OCI-LY1 (cell line): ENCODE data around the gene H1-8.

Experiments
- H2AFZ ChIP-seq: fragments of 200-600 bp; sonication (generic), shearing (Covaris generic); 2 replicates; pipeline ENCODE4 v1.6.0; 2014; ENCODE audit warnings: antibody characterized with exemption, mild to moderate bottlenecking, low read length
- H3F3A ChIP-seq: fragments of 200-600 bp; sonication (generic), shearing (Covaris generic); 2 replicates; pipeline ENCODE4 v1.6.0; 2014; ENCODE audit warnings: mild to moderate bottlenecking, antibody characterized with exemption, low read length, moderate library complexity; ENCODE audit not compliant: insufficient read depth
- H3K27ac ChIP-seq: fragments of 200-600 bp; sonication (generic); 2 replicates; pipeline ENCODE4 v1.5.1; 2014; ENCODE audit warnings: low read length, mixed run types, mild to moderate bottlenecking, low read depth; ENCODE audit not compliant: poor library complexity, severe bottlenecking
- H3K27me3 ChIP-seq: fragments of 200-600 bp; sonication (generic); 2 replicates; pipeline ENCODE4 v1.6.0; 2014; ENCODE audit warnings: antibody characterized with exemption, mild to moderate bottlenecking, low read length, moderate library complexity; ENCODE audit not compliant: insufficient read depth
- H3K36me3 ChIP-seq: fragments of 200-600 bp; sonication (generic); 2 replicates; pipeline ENCODE4 v1.6.1; 2014; ENCODE audit warnings: mild to moderate bottlenecking, antibody characterized with exemption, low read length, moderate library complexity, mixed read lengths; ENCODE audit not compliant: insufficient read depth
- H3K4me1 ChIP-seq: fragments of 200-600 bp; sonication (generic); 2 replicates; pipeline ENCODE4 v1.5.1; 2014; ENCODE audit warnings: mild to moderate bottlenecking, low read length, moderate library complexity; ENCODE audit not compliant: insufficient read depth, severe bottlenecking
- H3K4me2 ChIP-seq: fragments of 200-600 bp; sonication (generic), shearing (Covaris generic); 2 replicates; pipeline ENCODE4 v1.6.1; 2014; ENCODE audit warnings: low read length
- H3K4me3 ChIP-seq: fragments of 200-600 bp; sonication (generic); 2 replicates; pipeline ENCODE4 v1.5.1; 2014; ENCODE audit warnings: low read length, low read depth, mild to moderate bottlenecking, mixed read lengths; ENCODE audit not compliant: poor library complexity, severe bottlenecking
- H3K79me2 ChIP-seq: fragments of 200-600 bp; shearing (Covaris generic); 2 replicates; pipeline ENCODE4 v1.6.1; 2016; ENCODE audit warnings: mixed run types, low read length, mixed read lengths; ENCODE audit not compliant: insufficient read depth
- H3K9ac ChIP-seq: fragments of 200-600 bp; sonication (generic), shearing (Covaris generic); 2 replicates; pipeline ENCODE4 v1.6.1; 2014; ENCODE audit warnings: mild to moderate bottlenecking, low read length, mixed read lengths
- H3K9me2 ChIP-seq: fragments of 200-600 bp; sonication (generic), shearing (Covaris generic); 2 replicates; pipeline ENCODE4 v1.6.1; 2014; ENCODE audit warnings: low read depth, mild to moderate bottlenecking, low read length, mixed read lengths
- H3K9me3 ChIP-seq: fragments of 200-600 bp; shearing (Covaris generic); 2 replicates; pipeline ENCODE4 v1.6.1; 2014; ENCODE audit warnings: low read length, mixed read lengths
- H4K20me1 ChIP-seq: fragments of 200-600 bp; sonication (generic), shearing (Covaris generic); 2 replicates; pipeline ENCODE4 v1.6.0; 2016; ENCODE audit warnings: mild to moderate bottlenecking, low read length; ENCODE audit not compliant: insufficient read depth
- CTCF ChIP-seq: fragments of 200-600 bp; sonication (generic), shearing (Covaris generic); IDR thresholded peaks from 2 replicates; pipeline ENCODE4 v1.5.1; 2017; ENCODE audit warnings: mild to moderate bottlenecking, antibody characterized with exemption, low read length, moderate library complexity, mixed read lengths
- EZH2 ChIP-seq: fragments of 200-600 bp; sonication (generic), shearing (Covaris generic); IDR thresholded peaks from 2 replicates; pipeline ENCODE4 v1.8.0; 2017; ENCODE audit warnings: borderline replicate concordance, mixed run types, mild to moderate bottlenecking, antibody characterized with exemption, low read length, moderate library complexity, mixed read lengths

Gene H1-8

GRCh38 chr3:129594409-129594808 is 51.4 kb downstream of the H1-8 start:
- Histone ChIP-seq H3K36me3 (no peaks in the 10 kb centered on the region), H4K20me1 (no peaks in the 10 kb centered on the region), H3K9me2 (no peaks in the 10 kb centered on the region), H3K4me3 (no peak overlapping the region), H2AFZ (no peak overlapping the region), H3K9me3 (no peaks in the 10 kb centered on the region), H3K27me3 (peaks cover 23% of the 10 kb centered on the region; the same call in 1 of the 2 replicates), H3F3A (no peaks in the 10 kb centered on the region), H3K9ac (no peak overlapping the region), H3K4me1 (peaks cover 22% of the 10 kb centered on the region), H3K79me2 (no peaks in the 10 kb centered on the region), H3K4me2 (no peak overlapping the region), H3K27ac (no peak overlapping the region)
- TF ChIP-seq EZH2 (no peak), CTCF (no peak)

GRCh38 chr3:129594907-129595390 is 52.0 kb downstream of the H1-8 start:
- TF ChIP-seq CTCF: no peak
- TF ChIP-seq EZH2: no peak
- H3K9ac ChIP-seq: no peak overlapping the region
- H3K27ac ChIP-seq: no peak overlapping the region
- no peaks in the 10 kb centered on the region for H4K20me1 ChIP-seq
- H3K4me3 ChIP-seq: no peak overlapping the region
- no peaks in the 10 kb centered on the region for H3K79me2 ChIP-seq
- H2AFZ ChIP-seq: no peak overlapping the region
- H3K4me1 ChIP-seq: peaks cover 22% of the 10 kb centered on the region
- no peaks in the 10 kb centered on the region for H3K9me3 ChIP-seq
- H3K27me3 ChIP-seq: peaks cover 21% of the 10 kb centered on the region; the same call in 1 of the 2 replicates
- no peak overlapping the region for H3K4me2 ChIP-seq
- H3K36me3 ChIP-seq: no peaks in the 10 kb centered on the region
- H3F3A ChIP-seq: no peaks in the 10 kb centered on the region
- H3K9me2 ChIP-seq: no peaks in the 10 kb centered on the region

- Histone ChIP-seq H3K79me2 (no peaks in the 10 kb centered on the region), H3K27me3 (peaks cover 14% of the 10 kb centered on the region; the same call in 1 of the 2 replicates), H4K20me1 (no peaks in the 10 kb centered on the region), H3K27ac (no peak overlapping the region), H3K4me3 (no peak overlapping the region), H3F3A (no peaks in the 10 kb centered on the region), H3K9ac (no peak overlapping the region), H2AFZ (no peak overlapping the region), H3K9me2 (no peaks in the 10 kb centered on the region), H3K36me3 (no peaks in the 10 kb centered on the region), H3K4me1 (peaks cover 22% of the 10 kb centered on the region), H3K9me3 (no peaks in the 10 kb centered on the region), H3K4me2 (no peak overlapping the region)
- TF ChIP-seq CTCF: no peak
- TF ChIP-seq EZH2: no peak
These were observed 52.7 kb downstream of the H1-8 start for GRCh38 chr3:129595544-129596193.
